ENCODE data around the gene RASGRP2.

Gene RASGRP2

GRCh38 chr11:64743591-64744543, at the start of gene RASGRP2:
TSS of gene RASGRP2 (minus strand) at chr11:64744142. CDS start at chr11:64742866, 1,276 bp downstream.
- DNase-seq, result no peak

DNA sequence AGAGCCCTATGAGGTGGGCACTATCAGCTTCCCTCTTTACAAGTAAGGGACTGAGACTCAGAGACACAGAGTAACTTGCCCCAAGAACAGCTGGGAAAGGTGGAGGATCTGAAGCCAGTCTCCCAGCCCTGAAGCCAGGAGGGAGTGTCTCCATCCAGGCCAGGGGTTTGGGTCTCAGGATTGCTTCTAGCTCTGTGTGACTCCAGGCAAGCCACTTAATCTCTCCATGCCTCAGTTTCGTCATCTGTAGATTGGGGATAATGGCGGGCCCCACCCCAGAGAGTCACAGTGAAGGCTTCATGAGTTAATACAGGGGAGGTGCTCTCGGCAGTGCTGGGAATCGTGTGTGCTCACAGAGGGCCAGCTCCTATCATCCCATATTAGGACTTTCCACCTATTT, 48.5 kb upstream of the RASGRP2 start:
- DNase-seq, result no peak

DNA sequence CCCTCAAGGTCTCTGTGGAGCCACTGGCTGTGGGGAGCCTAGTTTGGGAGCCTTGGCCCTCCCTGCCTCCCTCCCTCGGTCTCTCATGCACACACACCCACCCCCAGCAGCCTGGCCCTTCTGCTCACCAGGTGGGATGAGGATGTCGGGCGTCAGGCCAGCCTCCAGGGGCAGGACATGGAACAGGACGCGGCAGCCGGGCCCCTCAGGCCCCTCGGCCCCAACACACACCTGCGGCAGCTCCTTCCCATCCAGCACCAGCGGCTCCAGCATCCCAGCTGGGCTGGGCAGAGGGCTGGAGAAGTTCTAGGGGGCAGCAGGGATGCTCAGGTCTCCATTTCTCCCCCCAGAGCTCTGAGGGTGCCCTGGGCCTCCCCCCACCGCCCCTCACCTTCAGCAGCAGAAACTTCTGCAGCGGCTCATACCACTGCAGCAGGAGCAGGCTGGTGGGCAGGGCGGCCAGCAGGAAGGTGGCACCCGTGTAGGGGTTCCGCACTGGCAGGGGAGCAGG, 47.9 kb upstream of the RASGRP2 start:
- DNase-seq, result no peak

DNA sequence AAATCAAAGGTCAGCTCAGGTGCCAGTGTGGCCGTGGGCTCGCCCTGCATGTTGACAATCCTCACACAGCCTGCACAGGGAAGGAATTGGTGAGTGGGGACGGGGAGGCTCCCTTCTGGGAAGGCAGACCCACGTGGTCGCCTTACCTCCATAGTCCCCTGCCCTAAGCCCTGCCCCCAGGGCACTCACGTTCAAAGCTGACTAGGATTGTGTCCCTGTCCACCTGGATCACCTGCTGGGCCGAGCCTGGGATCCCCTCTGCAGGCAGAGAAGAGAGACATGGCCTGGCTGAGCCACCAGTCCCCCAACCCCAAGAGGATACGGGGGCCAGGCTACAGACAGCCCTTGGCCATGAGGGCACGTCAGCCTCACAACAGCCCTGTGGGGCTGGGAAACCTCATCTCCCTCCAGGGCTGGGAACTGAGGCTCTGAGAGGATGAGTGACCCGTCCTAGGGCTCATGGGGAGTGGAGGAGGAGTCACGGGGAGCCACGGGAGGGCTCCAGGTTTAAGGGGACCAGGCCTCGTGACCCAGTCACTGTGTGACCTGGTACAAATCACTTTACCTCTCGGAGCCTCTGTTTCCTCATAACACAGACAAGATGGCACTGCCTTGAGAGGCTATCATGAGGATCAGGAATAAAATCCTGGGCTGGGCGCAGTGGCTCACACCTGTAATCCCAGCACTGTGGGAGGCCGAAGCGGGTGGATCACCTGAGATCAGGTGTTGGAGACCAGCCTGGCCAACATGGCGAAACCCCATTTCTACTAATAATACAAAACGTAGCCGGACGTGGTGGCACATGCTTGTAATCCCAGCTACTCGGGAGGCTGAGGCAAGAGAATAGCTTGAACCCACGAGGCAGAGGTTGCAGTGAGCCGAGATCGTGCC, 46.5 kb upstream of the RASGRP2 start:
- DNase-seq, result no peak

DNA sequence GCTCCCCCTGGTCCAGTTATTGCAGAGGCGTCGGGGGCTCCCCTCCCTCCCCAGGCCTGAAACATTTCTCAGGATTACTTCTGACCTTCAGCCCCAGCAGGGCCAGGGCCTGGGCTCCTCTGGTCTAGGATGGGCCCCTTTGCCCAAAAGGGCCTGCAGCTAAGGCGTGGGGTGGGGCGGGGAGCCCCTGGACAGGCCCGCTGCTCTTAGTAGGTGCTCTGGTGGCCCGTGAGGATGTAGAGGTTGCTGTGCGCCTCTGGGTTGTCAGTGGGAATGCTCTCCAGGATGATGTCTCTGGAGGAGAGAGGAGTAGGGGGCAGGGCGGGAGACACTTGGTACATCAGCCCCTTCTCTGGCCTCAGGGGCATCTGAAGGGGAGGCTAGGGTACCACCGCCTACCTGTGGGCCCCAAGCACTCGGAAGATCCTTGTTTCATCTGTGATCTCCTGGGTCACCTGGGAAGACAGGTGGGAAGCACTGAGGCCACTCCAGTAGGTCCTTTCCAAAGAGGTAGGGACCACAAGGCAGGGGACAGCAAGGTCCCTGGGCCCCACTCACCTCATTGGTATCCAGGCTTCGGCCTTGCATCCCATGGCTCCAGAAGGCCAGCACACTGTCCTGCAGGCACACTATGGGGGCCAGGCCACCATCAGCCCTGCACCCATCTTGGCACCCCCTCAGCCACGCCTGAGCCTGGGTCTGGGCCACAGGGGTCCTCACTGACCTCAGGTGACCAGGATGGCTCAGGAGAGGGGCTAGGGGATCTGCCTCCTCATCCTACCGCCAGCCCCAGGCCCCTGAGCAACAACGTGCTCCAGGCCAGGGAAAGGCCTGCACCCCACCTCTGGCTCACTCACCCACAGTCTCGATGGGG, 45.6 kb upstream of the RASGRP2 start:
- DNase-seq, result no peak

GRCh38 chr11:64788321-64789215, 44.6 kb upstream of the RASGRP2 start:
- no peak for DNase-seq

DNA sequence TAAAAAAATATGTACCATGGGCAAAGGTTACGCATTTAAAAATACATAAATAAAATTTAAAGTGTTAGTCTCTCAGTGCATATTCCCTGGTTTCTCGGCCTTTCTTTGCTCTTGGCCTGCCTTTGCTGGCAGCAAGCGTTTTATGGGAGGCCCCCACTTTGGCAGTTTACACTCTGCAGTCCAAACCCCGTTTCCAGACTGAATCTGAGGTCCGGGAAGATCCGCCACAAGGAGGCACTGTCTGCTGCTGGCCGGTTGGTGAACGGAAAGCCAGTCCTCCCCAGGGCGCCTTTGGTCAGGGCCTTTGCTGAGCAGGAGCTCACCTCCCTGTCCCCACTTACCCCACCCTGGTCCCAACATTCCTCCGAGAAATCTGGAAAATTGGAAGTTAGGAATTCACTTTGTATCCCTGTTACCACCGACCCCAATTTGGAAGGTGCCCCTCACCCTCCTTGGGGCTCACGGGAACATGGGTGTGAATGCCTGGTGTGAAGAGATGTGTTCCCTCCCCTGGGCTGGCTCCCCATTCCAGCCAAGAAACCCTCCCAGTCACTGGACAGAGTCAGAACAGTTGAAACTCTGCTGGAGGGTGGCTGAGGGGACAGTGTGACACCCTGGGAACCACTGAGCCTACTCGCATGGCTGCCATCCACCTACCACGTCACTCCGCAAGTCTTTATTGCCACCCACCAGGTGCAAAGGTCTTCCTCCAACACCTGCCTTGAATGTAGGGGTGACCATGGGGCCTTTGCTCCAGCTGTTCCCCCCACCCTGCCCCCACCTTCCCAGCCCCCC, 43.8 kb upstream of the RASGRP2 start:
- DNase-seq, result no peak

DNA sequence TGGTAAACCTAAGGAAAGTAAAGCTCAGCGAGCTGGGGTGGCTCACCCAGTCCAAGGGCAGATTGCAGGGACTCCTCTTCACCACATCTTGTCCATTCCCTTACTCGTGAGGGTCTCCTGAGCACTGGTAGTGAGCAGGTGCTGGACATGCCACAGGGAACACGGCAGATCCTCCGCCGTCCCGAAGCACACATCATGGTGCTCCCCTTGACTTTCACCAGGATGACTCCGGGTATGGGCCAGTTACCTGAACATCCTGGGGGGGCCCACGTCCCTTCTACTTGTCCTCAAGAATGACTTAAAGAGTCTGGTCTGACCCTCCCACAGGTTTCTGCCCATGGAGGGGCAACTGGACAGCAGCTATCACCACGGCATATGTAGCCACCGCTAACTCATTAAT, 42.4 kb upstream of the RASGRP2 start:
- DNase-seq, result no peak

DNA sequence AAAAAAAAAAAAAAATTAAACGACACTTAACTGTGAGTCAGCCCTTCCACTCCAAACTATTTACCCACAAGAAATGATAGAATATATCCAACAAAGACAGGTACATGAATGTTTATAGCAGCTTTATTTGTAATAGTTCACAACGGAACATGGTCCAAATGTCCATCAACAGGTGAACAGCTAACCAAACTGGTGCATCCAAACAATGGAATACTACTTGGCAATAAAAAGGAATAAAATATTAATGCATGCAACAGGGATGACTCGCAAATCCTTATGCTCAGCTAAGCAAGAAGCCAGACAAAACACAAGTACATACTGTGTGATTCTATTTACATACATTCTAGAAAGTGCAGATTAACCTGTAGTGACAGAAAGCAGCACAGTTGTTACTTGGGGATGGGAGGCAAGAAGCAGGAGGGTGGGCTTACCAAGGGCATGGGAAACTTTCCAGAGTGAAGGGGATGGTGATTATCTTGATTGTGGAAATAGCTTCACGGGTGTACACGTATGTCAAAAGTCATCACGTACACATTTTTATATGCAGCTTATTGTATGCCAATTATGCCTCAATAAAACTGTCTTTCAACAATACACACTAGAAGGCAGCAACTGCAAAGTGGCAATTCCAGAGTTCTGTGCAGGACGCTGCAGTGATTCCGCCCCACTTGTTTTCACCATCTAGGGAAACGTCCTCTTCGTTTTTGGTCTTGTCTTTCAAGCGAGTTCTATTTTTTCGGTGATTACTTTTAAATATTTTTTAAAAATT, 41.1 kb upstream of the RASGRP2 start:
- no peak for DNase-seq

- peak; percentile 97 for DNase-seq
Observed at GRCh38 chr11:64778473-64779298, 34.7 kb upstream of the RASGRP2 start, which contains the start of gene SF1. TSS of gene SF1 (minus strand) at chr11:64778542. CDS start at chr11:64778392, 150 bp downstream.

- no peak for DNase-seq
Observed at GRCh38 chr11:64778223-64778472, 34.2 kb upstream of the RASGRP2 start.

- DNase-seq, result no peak
Observed at GRCh38 chr11:64777449-64778222, 33.7 kb upstream of the RASGRP2 start.

DNA sequence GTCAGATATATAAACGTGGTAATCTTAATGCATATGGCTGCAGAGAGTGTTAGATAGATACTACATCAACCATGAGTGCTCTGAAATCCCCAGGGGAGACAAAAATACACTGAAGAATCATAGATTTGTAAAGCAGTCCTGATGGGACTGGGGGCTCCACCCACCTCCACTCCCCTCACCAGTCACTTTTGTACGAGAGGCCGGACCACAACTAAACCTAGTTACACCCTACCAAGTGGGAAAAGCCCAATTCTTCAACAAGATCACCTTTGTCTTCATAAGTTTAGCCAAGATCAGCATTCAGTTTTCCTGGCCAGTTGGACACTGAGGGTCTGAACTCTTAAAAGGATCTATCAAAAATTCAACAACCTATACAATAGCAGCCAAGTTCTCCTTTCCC, 32.9 kb upstream of the RASGRP2 start:
- DNase-seq, result no peak

DNA sequence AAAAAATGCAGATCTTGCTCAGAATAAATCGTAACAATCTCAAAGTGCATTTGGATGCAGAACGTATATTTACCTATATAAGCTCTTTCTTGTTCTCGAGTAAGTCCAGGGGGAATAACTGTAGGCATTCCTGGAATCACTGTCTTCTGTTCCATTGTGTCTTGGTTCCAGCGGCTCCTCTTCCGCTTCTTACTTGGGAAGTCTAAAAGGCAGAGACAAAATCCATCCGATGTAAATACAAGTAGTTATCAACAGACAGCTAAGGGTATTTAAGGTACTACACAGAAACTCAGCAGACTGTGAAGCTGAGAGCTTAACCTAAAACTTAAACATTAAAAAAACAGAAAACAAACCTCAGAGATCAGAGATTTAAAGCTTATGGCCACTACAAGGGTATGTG, 32.5 kb upstream of the RASGRP2 start:
- no peak for DNase-seq

- no peak for DNase-seq
Observed at GRCh38 chr11:64774144-64774543, 30.2 kb upstream of the RASGRP2 start.

GRCh38 chr11:64772303-64773018, 28.5 kb upstream of the RASGRP2 start:
- DNase-seq, result no peak

GRCh38 chr11:64771861-64772260, 27.9 kb upstream of the RASGRP2 start:
- no peak for DNase-seq

Measured in NCI-H187 treated with DMSO at 0.1 percent for 48 hours (cell line).